Glomerular endothelial cell (primary cell): ENCODE measurements around the gene BICRA. TPM values are rescaled to one million over a fixed set of nuclear protein-coding genes. Genes with fewer than 3 reads are reported as not detected.
"Not testable (repeated sequence)": the region's sequence is repeated elsewhere in the genome, so short reads cannot be mapped to it uniquely, and the experiment has no call there.

Experiments used
- DNase-seq: peaks from one replicate; pipeline ENCODE4 v3.0.0-alpha.2; 2011; ENCODE audit warnings: low read depth, low spot score; ENCODE audit errors: extremely low read depth
- total RNA-seq: library from RNA; depleted of rRNA; stranded (reverse); fragments of >200 nt; gene quantifications from 2 replicates; pipeline ENCODE4 v1.2.3, GENCODE V29; 2015

Gene BICRA
- total RNA-seq, 1 donor from 2014 or later, result 25.4 TPM

- DNase-seq, result no peak
These were observed 98.4 kb downstream of the BICRA start for GRCh38 chr19:47707135-47707925.

- DNase-seq, result no peak
These were observed 102.8 kb downstream of the BICRA start for GRCh38 chr19:47711652-47712242.

- DNase-seq, result no peak
These were observed 104.4 kb downstream of the BICRA start, which contains the start of gene EHD2 for GRCh38 chr19:47713046-47714021. Gene EHD2 (plus strand): TSS chr19:47713422. CDS start chr19:47716613, 3,191 bp downstream.

- no peak for DNase-seq
These were observed 105.4 kb downstream of the BICRA start for GRCh38 chr19:47714339-47714738.

GRCh38 chr19:47714855-47715254 lies 105.9 kb downstream of the BICRA start:
- not testable (repeated sequence) for DNase-seq

- no peak for DNase-seq
These were observed 107.5 kb downstream of the BICRA start for GRCh38 chr19:47716270-47716937.

GRCh38 chr19:47718415-47719046 lies 109.6 kb downstream of the BICRA start:
- DNase-seq, result not testable (repeated sequence)

GRCh38 chr19:47719047-47719859 lies 110.3 kb downstream of the BICRA start:
- no peak for DNase-seq

GRCh38 chr19:47720669-47721422 lies 111.9 kb downstream of the BICRA start:
- no peak for DNase-seq

GRCh38 chr19:47723581-47723940 lies 114.6 kb downstream of the BICRA start:
- no peak for DNase-seq

GRCh38 chr19:47725759-47726401 lies 116.9 kb downstream of the BICRA start:
- no peak for DNase-seq

GRCh38 chr19:47726467-47726866 lies 117.5 kb downstream of the BICRA start:
- no peak for DNase-seq

- DNase-seq, result not testable (repeated sequence)
These were observed 119.4 kb downstream of the BICRA start for GRCh38 chr19:47728295-47728694.

GRCh38 chr19:47729468-47729798 lies 120.5 kb downstream of the BICRA start:
- DNase-seq, result no peak

GRCh38 chr19:47729799-47730520 lies 121.0 kb downstream of the BICRA start:
- no peak for DNase-seq

- no peak for DNase-seq
These were observed 121.6 kb downstream of the BICRA start for GRCh38 chr19:47730521-47730889.

GRCh38 chr19:47730910-47731309 lies 122.0 kb downstream of the BICRA start:
- no peak for DNase-seq

- no peak for DNase-seq
These were observed 126.2 kb downstream of the BICRA start for GRCh38 chr19:47735131-47735530.
